ENCODE data around the gene MAGI2.

MAGI2 gene

DNA sequence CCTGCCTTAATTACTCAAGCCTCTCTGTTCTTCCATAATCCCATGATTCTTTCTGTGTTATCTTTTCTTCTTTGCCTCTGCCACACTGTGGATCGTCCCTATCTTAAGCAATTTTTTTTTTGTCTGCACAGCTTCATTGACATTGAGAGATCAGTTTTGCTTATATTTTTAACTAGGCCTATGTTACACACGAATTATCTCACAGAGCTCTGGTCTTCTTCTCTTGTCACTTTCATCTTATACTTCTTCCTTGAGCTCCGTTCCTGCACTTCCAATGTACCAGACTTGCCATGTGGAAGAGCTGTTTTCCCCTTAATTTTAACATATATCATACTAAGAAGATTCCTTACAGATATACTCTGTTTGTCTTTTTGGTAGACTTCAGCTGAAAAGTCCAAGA lies 106.1 kb downstream of the MAGI2 start:
- TF ChIP-seq, protein P1, sequence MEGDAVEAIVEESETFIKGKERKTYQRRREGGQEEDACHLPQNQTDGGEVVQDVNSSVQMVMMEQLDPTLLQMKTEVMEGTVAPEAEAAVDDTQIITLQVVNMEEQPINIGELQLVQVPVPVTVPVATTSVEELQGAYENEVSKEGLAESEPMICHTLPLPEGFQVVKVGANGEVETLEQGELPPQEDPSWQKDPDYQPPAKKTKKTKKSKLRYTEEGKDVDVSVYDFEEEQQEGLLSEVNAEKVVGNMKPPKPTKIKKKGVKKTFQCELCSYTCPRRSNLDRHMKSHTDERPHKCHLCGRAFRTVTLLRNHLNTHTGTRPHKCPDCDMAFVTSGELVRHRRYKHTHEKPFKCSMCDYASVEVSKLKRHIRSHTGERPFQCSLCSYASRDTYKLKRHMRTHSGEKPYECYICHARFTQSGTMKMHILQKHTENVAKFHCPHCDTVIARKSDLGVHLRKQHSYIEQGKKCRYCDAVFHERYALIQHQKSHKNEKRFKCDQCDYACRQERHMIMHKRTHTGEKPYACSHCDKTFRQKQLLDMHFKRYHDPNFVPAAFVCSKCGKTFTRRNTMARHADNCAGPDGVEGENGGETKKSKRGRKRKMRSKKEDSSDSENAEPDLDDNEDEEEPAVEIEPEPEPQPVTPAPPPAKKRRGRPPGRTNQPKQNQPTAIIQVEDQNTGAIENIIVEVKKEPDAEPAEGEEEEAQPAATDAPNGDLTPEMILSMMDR (IDR thresholded peaks at IDR 0.05; ENCODE audit: low read depth, low read length, missing control alignments) = no peak
- no peak for DNase-seq (ENCODE audit: low read depth)
- in situ Hi-C loops (cut with HindIII; ENCODE audit: low sequenced_read_pairs) = no loop called here
- no peak overlapping the region for H3K4me3 ChIP-seq (ENCODE audit: low read depth, low read length)

DNA sequence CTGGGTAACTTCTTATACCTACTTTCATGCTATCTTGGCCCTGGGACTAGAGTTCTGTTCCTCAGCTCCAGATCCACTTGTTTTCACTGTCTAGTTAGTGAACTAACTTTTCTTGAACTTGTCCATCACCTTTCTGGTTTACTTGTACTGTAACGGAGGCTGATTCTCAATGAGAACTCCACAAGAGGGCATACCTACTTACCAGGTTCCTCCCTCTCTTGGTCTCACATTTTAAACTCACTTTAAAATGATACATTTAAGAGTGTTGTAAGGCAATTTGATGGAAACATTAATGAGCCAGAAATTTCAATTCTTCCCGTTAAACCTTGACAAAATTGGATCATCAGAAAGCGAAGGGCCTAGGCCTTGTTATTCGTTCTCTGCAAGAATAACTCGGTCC lies 111.6 kb downstream of the MAGI2 start:
- no peak for DNase-seq (ENCODE audit: low read depth)
- in situ Hi-C loops (cut with HindIII; ENCODE audit: low sequenced_read_pairs) = no loop called here
- no peak overlapping the region for H3K4me3 ChIP-seq (ENCODE audit: low read depth, low read length)
- TF ChIP-seq, protein P1 (IDR thresholded peaks at IDR 0.05; ENCODE audit: low read depth, low read length, missing control alignments) = no peak

DNA sequence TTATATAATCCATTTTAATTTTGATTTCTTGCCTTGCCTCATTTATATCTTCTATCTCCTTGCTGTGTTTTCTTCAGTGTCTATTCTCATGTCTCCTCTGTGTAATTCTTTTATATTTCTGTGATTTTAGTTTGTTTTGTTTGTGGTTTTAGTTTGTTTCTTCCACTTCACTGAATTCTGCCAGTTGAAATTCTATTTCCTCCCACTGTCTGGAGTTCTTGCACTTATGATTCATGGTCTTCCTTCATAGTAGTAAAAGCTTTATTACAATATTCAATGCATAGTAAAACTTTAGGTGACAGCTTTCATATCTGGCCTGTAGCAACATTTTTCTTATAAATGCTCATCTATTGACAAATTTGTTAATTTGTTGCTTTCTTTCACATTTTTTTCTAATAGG lies 113.3 kb downstream of the MAGI2 start:
- in situ Hi-C loops (cut with HindIII; ENCODE audit: low sequenced_read_pairs) = no loop called here

DNA sequence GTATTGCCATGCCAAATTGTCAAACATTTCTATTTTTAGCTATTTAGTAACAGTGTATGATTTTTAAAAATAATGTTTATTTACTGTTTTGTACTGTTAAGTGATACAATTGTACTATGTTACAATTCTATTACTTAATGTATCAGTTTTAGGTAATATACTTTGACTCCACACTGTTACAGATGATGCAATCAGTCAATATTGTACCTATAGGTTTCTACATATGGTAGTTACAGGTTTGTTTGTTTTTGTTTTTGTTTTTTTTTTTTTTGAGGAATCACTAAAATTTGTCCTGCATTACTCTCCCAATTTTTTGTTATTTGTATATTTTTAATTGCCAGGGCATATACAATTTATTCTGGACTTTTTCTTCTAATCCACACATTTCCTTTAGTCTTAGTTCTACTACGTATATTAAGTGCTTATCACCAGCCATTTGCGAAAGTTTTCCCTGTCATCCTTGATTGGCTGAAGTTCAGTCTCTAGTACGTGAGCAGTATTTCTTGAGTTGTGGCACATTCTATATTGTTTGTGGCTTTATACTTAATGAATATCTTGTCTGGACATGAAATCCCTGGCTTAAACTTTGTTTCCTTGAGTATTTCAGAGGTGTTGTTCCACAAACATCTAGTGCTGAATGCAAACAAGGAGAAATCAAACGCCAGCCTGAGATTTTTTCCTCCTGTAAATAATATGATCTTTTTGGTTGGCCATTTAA lies 114.1 kb downstream of the MAGI2 start:
- no peak for DNase-seq (ENCODE audit: low read depth)
- TF ChIP-seq, protein P1 (IDR thresholded peaks at IDR 0.05; ENCODE audit: low read depth, low read length, missing control alignments) = no peak
- in situ Hi-C loops (cut with HindIII; ENCODE audit: low sequenced_read_pairs) = no loop called here

More for the DNA sequence above, 113.3 kb downstream of the MAGI2 start:
- TF ChIP-seq, protein P1 (IDR thresholded peaks at IDR 0.05; ENCODE audit: low read depth, low read length, missing control alignments) = no peak
- no peak overlapping the region for H3K4me3 ChIP-seq (ENCODE audit: low read depth, low read length)
- DNase-seq (ENCODE audit: low read depth) = peak; percentile 33

DNA sequence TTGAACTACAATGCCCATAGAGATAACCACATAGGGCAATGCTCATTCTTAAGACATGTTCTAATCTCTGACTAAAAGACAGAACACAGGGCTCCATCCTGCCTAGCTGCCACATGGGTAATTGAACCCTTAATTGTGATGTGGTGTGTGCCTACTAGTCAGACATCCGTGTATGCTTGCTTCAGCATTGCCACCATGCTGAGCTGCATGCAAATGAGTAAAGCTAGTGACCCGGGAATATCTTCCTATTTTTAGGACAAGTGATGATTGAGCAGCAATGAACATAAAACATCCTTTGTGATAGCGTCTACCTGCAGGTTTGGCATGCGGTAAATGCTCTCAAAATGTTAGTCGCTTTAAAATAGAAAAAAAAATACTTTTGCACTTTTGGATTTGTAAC lies 115.8 kb downstream of the MAGI2 start:
- DNase-seq (ENCODE audit: low read depth) = no peak
- H3K4me3 ChIP-seq (ENCODE audit: low read depth, low read length) = no peak overlapping the region
- in situ Hi-C loops (cut with HindIII; ENCODE audit: low sequenced_read_pairs) = no loop called here
- TF ChIP-seq, protein P1 (IDR thresholded peaks at IDR 0.05; ENCODE audit: low read depth, low read length, missing control alignments) = no peak

More for the DNA sequence above, 114.1 kb downstream of the MAGI2 start:
- no peak overlapping the region for H3K4me3 ChIP-seq (ENCODE audit: low read depth, low read length)

DNA sequence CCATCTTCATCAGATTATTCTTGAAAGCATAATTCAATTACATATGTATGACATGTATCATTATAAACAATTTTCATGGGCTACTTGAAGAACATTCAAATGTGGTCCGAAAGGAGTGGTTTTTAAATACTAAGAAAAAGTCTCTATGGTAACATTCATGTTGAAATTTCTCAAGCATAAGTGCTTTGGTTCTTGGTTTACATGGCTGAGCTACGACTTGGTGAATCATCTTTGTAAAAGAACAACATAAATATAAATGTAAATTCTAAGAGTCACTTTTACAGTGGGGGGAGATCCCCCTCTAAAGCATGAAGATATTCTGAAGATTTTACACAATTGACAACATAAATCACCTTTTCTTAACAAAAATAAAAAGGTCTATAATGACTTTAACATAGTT lies 118.6 kb downstream of the MAGI2 start:
- no peak for DNase-seq (ENCODE audit: low read depth)
- in situ Hi-C loops (cut with HindIII; ENCODE audit: low sequenced_read_pairs) = no loop called here
- TF ChIP-seq, protein P1 (IDR thresholded peaks at IDR 0.05; ENCODE audit: low read depth, low read length, missing control alignments) = no peak

More for the DNA sequence above, 118.6 kb downstream of the MAGI2 start:
- no peak overlapping the region for H3K4me3 ChIP-seq (ENCODE audit: low read depth, low read length)

Data from astrocyte of the cerebellum (primary cell).